ENCODE data around the gene PHF12. TPM values are rescaled to one million over a fixed set of nuclear protein-coding genes. Genes with fewer than 3 reads are reported as not detected.
A peak's percentile ranks its signal among the peaks of the same experiment; 100 is the strongest.

The PHF12 gene
- total and polyA plus RNA-seq, 11 donors = 8.2 to 31.2 (median 20.9) TPM

DNA sequence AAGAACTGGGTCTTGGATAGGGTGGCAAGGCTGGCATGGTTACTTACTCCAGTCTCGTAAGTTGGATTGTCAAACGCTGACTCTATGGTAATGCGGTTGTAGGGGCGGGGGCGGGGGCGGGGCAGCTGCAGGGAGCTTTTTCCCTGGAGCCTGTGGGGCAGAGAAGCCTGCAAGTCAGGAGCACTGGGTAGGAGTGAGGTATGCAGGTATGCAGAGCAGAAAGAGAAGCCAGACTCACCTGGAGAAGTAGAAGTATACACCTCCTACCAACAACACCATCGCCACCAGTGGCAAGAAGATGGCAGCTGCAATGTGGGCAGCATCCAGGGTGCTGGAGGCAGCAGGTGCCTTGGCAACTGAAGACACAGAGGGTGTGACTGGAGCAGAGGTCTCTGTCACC lies 4.8 kb upstream of the PHF12 start:
- intact Hi-C loops (cut with DNase I) = loop anchor here in 1 of 10 donors (10.0 kb wide), 1 partner anchor 621 kb away; the partner anchor contains the start of genes IFT20 and TNFAIP1
- 76 to 89% (median 82%) methylated on average over 7 of the region's 7 CpGs for WGBS, 4 donors
- H3K9me3 ChIP-seq = no peaks in the 10 kb centered on the region
- H3K27me3 ChIP-seq = no peaks in the 10 kb centered on the region
- H3K4me1 ChIP-seq = peaks cover 0 to 12% (median 5%) of the 10 kb centered on the region in 12 donors
- no peak for TF ChIP-seq POLR2A (IDR thresholded peaks at IDR 0.05)
- TF ChIP-seq, protein P1, sequence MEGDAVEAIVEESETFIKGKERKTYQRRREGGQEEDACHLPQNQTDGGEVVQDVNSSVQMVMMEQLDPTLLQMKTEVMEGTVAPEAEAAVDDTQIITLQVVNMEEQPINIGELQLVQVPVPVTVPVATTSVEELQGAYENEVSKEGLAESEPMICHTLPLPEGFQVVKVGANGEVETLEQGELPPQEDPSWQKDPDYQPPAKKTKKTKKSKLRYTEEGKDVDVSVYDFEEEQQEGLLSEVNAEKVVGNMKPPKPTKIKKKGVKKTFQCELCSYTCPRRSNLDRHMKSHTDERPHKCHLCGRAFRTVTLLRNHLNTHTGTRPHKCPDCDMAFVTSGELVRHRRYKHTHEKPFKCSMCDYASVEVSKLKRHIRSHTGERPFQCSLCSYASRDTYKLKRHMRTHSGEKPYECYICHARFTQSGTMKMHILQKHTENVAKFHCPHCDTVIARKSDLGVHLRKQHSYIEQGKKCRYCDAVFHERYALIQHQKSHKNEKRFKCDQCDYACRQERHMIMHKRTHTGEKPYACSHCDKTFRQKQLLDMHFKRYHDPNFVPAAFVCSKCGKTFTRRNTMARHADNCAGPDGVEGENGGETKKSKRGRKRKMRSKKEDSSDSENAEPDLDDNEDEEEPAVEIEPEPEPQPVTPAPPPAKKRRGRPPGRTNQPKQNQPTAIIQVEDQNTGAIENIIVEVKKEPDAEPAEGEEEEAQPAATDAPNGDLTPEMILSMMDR (IDR thresholded peaks at IDR 0.05) = no peak
- ATAC-seq (no peak), DNase-seq (no peak)
- H3K27ac ChIP-seq = no peak overlapping the region
- H3K4me3 ChIP-seq = no peak overlapping the region
- no peaks in the 10 kb centered on the region for H3K36me3 ChIP-seq

DNA sequence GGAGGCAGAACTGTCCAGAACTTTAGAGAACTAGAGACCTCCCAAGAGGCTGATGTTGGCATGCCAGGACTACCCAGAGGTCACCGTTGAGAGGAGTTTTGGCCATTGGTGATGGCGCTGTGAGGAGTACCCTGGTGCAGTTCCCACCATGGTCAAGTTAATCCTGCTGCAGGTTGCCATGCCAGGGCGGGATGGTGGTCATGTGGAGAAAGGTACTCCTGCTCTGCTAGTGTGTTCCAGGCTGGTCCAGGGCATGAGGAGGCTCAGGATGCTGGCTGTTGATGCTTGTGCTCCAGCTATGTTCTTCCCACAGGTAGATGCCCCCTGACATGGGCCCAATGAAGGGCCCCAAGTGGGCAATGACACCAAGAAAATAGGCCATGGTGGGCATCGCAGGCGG lies 4.1 kb upstream of the PHF12 start:
- ATAC-seq (no peak), DNase-seq (peak in 1 of 5 donors; percentile 53)
- WGBS, 4 donors = 92 to 95% (median 93%) methylated on average over 4 to 5 of the region's 5 CpGs
- Histone ChIP-seq H3K27ac (no peak overlapping the region), H3K36me3 (no peaks in the 10 kb centered on the region), H3K27me3 (no peaks in the 10 kb centered on the region), H3K9me3 (no peaks in the 10 kb centered on the region), H3K4me3 (no peak overlapping the region), H3K4me1 (peaks cover 0 to 15% (median 5%) of the 10 kb centered on the region in 12 donors)
- TF ChIP-seq, protein P1 (IDR thresholded peaks at IDR 0.05) = no peak
- no peak for TF ChIP-seq POLR2A (IDR thresholded peaks at IDR 0.05)
- intact Hi-C loops (cut with DNase I) = loop anchor here in 1 of 10 donors (10.0 kb wide), 1 partner anchor 621 kb away; the partner anchor contains the start of genes IFT20 and TNFAIP1

DNA sequence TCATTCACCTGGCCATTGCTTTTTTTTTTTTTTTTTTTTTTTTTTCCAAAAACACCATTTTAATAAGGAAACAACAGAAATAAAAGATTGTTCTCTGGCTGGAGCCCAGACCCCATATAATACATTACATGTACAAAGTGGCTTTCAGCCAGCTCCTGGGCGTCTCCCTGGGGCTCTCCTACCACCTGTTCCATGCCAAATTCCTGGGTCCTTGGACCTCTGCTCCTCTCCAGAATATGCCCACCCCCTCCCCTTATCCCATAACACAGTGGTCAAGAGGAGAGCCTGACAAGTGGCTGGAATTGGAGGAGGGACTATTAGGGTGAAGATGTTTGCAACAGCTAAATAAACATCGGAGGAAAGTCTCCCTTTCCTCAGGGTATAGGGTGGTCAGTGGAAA lies 3.6 kb upstream of the PHF12 start:
- no peak overlapping the region for H3K27ac ChIP-seq
- no peaks in the 10 kb centered on the region for H3K9me3 ChIP-seq
- no peak for TF ChIP-seq POLR2A (IDR thresholded peaks at IDR 0.05)
- TF ChIP-seq, protein P1 (IDR thresholded peaks at IDR 0.05) = no peak
- intact Hi-C loops (cut with DNase I) = loop anchor here in 4 of 10 donors (5.0 to 10.0 kb wide), 4 partner anchors 58 to 620 kb away; partner anchors contain the start of genes IFT20 (in 2 of the 4), NEK8 (in 2 of the 4), TLCD1 (in 2 of the 4) and TNFAIP1 (in 2 of the 4)
- no peaks in the 10 kb centered on the region for H3K36me3 ChIP-seq
- 80 to 95% (median 93%) methylated on average over 2 of the region's 2 CpGs for WGBS, 4 donors
- H3K27me3 ChIP-seq = no peaks in the 10 kb centered on the region
- H3K4me3 ChIP-seq = no peak overlapping the region
- ATAC-seq (no peak), DNase-seq (no peak)
- H3K4me1 ChIP-seq = peaks cover 0 to 20% (median 5%) of the 10 kb centered on the region in 12 donors

DNA sequence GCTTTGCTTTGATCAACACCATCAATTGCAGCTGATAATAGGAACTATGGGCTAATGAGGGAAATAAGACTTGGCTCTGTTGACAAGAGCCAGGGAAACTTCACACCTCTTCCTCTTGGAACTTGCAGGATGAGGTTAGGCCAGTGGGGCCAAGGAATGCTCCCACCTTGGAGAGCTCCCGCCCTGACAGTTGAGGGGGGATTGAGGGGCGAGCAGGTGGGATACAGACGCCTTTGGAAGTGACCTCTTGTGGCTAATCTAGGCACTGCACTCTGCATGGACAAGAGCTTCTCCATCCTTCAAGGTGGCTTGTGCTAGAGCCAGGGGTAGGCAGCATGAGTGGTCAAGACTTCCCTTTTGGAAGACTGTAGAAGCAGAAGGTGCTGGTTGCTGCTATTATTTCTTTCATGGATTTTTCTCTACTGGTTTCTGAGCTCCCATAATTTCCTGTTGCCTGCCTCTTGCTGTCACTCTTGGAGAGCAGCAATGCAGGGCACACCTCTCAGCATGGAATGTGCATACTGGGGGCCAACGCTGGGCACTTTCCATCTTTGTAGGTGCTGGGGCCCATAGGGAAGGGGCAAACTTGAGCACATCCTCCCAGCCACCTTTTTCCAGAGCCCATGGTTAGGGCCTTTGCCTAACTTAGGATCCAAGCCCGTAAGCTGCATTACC lies 2.3 kb upstream of the PHF12 start:
- peak in 4 of 5 donors; percentile 52 to 53 (median 53) for DNase-seq
- 28 to 38% (median 31%) methylated on average over 5 of the region's 5 CpGs for WGBS, 4 donors
- ATAC-seq = no peak
- H3K4me3 ChIP-seq = no peak overlapping the region
- H3K36me3 ChIP-seq = no peaks in the 10 kb centered on the region
- H3K27ac ChIP-seq = peak overlapping the region in 4 of 12 donors; percentile 6 to 98 (median 76)
- no peaks in the 10 kb centered on the region for H3K27me3 ChIP-seq
- H3K4me1 ChIP-seq = peaks cover 0 to 27% (median 6%) of the 10 kb centered on the region in 12 donors
- TF ChIP-seq POLR2A (IDR thresholded peaks at IDR 0.05) = no peak
- TF ChIP-seq, protein P1 (IDR thresholded peaks at IDR 0.05) = peak; percentile 74 to 91 (median 81)
- no peaks in the 10 kb centered on the region for H3K9me3 ChIP-seq
- intact Hi-C loops (cut with DNase I) = loop anchor here in 7 of 10 donors (2.0 to 10.0 kb wide), 6 partner anchors 56 to 619 kb away; partner anchors contain the start of genes TLCD1 (in 5 of the 7), NEK8 (in 3 of the 7), IFT20 (in 2 of the 7) and TNFAIP1 (in 2 of the 7)
